IPS-20b (cell line): ENCODE data around the gene REXO2.
A peak's percentile ranks its signal among the peaks of the same experiment; 100 is the strongest.

ENCODE experiments used
- H3K27ac ChIP-seq: one replicate; pipeline ENCODE4 v1.5.1; 2013; ENCODE audit warnings: low read length
- H3K27me3 ChIP-seq: 2 replicates; pipeline ENCODE4 v1.6.1; 2013; ENCODE audit warnings: mild to moderate bottlenecking, low read length, inconsistent platforms; ENCODE audit not compliant: insufficient read depth
- H3K36me3 ChIP-seq: 2 replicates; pipeline ENCODE4 v1.6.1; 2013; ENCODE audit warnings: low read depth, mild to moderate bottlenecking, inconsistent platforms, low read length, moderate library complexity; ENCODE audit not compliant: insufficient read depth
- H3K4me1 ChIP-seq: 2 replicates; pipeline ENCODE4 v1.6.1; 2013; ENCODE audit warnings: mild to moderate bottlenecking, control low read depth, inconsistent platforms, low read length, moderate library complexity; ENCODE audit not compliant: insufficient read depth
- H3K4me3 ChIP-seq: 2 replicates; pipeline ENCODE4 v1.5.1; 2013; ENCODE audit warnings: mild to moderate bottlenecking, low read length, inconsistent platforms
- H3K9ac ChIP-seq: 2 replicates; pipeline ENCODE4 v1.6.1; 2013; ENCODE audit warnings: low read depth, mild to moderate bottlenecking, inconsistent platforms, low read length, moderate library complexity
- H3K9me3 ChIP-seq: 2 replicates; pipeline ENCODE4 v1.6.1; 2013; ENCODE audit warnings: mild to moderate bottlenecking, low read depth, low read length, inconsistent platforms; ENCODE audit not compliant: insufficient read depth

REXO2 gene

GRCh38 chr11:114439229-114440120 is at the start of gene REXO2:
Gene REXO2, plus strand, starts transcription at chr11:114439467. Its CDS starts 62 bp downstream, at chr11:114439529.
- peaks cover 30% of the 10 kb centered on the region for H3K4me1 ChIP-seq

GRCh38 chr11:114392735-114393667 is 46.3 kb upstream of the REXO2 start:
- H3K4me3 ChIP-seq: no peak overlapping the region
- no peaks in the 10 kb centered on the region for H3K27me3 ChIP-seq
- H3K9me3 ChIP-seq: no peaks in the 10 kb centered on the region
- H3K36me3 ChIP-seq: no peaks in the 10 kb centered on the region
- H3K4me1 ChIP-seq: no peaks in the 10 kb centered on the region; the same call in 1 of the 2 replicates
- H3K9ac ChIP-seq: no peak overlapping the region
- H3K27ac ChIP-seq: no peak overlapping the region

More at GRCh38 chr11:114439229-114440120, at the start of gene REXO2:
- peaks cover 23% of the 10 kb centered on the region for H3K36me3 ChIP-seq
- no peaks in the 10 kb centered on the region for H3K9me3 ChIP-seq
- peak within 1 kb of the TSS; percentile 84 for H3K4me3 ChIP-seq
- H3K9ac ChIP-seq: peak within 1 kb of the TSS; percentile 78; the same call in 1 of the 2 replicates
- H3K27ac ChIP-seq: peak within 1 kb of the TSS; percentile 26
- no peaks in the 10 kb centered on the region for H3K27me3 ChIP-seq

- Histone ChIP-seq H3K9ac (no peak overlapping the region), H3K36me3 (no peaks in the 10 kb centered on the region), H3K9me3 (no peaks in the 10 kb centered on the region), H3K27ac (no peak overlapping the region), H3K4me1 (peaks cover 4% of the 10 kb centered on the region; the same call in 1 of the 2 replicates), H3K27me3 (no peaks in the 10 kb centered on the region), H3K4me3 (no peak overlapping the region)
Measured at GRCh38 chr11:114395736-114396135, 43.5 kb upstream of the REXO2 start.

- Histone ChIP-seq H3K4me1 (peaks cover 4% of the 10 kb centered on the region; the same call in 1 of the 2 replicates), H3K4me3 (no peak overlapping the region), H3K9ac (no peak overlapping the region), H3K9me3 (no peaks in the 10 kb centered on the region), H3K27me3 (no peaks in the 10 kb centered on the region), H3K36me3 (no peaks in the 10 kb centered on the region), H3K27ac (no peak overlapping the region)
Measured at GRCh38 chr11:114396916-114397315, 42.4 kb upstream of the REXO2 start.

DNA sequence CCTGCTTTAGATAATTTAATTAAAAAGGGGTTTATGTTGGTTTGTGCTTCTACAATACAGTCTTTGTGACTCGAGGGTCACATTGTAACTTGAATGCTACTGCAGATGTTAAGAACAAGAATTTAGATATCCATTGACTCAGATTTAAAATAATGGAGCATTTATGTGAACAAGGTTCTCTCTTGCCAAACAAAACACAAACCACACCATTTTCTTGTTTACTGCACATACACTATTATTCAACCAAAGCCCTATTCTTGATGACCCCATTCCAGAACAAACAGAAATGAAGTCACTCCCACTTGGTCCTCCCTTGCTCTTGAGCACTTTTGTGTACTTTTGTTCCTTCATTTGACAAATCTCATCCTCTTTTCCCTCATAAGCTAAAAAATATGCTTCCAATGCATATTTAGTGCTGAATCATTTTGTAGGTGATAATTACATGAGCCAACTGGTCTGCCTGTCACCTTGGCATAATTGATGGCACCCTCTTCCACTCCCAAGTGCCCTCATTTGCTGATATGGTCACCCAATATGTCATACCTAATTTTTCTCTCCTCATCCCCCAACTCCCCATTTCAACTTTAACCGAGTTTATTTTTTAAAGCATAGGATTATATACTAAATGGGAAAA is 41.8 kb upstream of the REXO2 start:
- Histone ChIP-seq H3K4me3 (no peak overlapping the region), H3K4me1 (peaks cover 4% of the 10 kb centered on the region; the same call in 1 of the 2 replicates), H3K27me3 (no peaks in the 10 kb centered on the region), H3K9ac (no peak overlapping the region), H3K36me3 (peaks cover under 1% of the 10 kb centered on the region; the same call in 1 of the 2 replicates), H3K9me3 (no peaks in the 10 kb centered on the region), H3K27ac (no peak overlapping the region)

DNA sequence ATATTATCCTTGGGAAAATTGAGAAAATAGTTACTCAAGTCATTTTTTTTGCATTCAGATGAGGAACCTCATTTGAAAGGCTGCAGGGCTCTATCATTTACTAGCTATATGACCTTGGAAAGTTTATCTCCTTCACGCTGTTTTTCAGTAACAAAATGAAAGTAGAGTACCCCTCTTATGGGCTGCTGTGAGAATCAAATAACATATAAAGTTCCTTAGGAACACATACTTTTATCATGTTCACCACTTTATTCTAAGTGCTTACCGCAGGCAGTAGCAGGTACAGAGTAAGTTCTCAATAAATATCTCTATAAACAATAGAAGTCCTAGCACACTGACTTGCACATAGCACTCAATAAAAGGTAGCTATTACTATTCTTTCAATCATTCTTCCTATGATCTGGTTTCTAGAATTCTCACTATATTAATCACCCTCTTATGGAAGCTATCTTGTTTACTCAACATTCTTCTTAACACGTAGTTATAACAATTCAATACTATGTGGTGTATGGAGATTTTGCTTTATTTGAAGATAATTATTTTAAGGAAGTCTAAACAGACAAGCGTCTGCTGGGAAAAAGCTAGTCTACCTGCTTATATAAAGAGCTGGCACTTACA is 40.9 kb upstream of the REXO2 start:
- H3K4me1 ChIP-seq: peaks cover 4% of the 10 kb centered on the region; the same call in 1 of the 2 replicates
- H3K36me3 ChIP-seq: peaks cover 10% of the 10 kb centered on the region
- no peak overlapping the region for H3K27ac ChIP-seq
- H3K4me3 ChIP-seq: peak overlapping the region; percentile 81; the same call in 1 of the 2 replicates
- peak overlapping the region; percentile 92; the same call in 1 of the 2 replicates for H3K9ac ChIP-seq
- no peaks in the 10 kb centered on the region for H3K9me3 ChIP-seq
- no peaks in the 10 kb centered on the region for H3K27me3 ChIP-seq

GRCh38 chr11:114399490-114400215 is 39.6 kb upstream of the REXO2 start:
- peaks cover 22% of the 10 kb centered on the region for H3K36me3 ChIP-seq
- peak overlapping the region; percentile 84 for H3K27ac ChIP-seq
- H3K4me3 ChIP-seq: peak overlapping the region; percentile 81
- H3K4me1 ChIP-seq: peaks cover 4% of the 10 kb centered on the region; the same call in 1 of the 2 replicates
- H3K27me3 ChIP-seq: no peaks in the 10 kb centered on the region
- no peaks in the 10 kb centered on the region for H3K9me3 ChIP-seq
- peak overlapping the region; percentile 92 for H3K9ac ChIP-seq

GRCh38 chr11:114400216-114400914 is 38.9 kb upstream of the REXO2 start, which contains the start of the genes C11orf71 and RBM7:
Gene C11orf71, minus strand, starts transcription at chr11:114400511. Its CDS starts 180 bp downstream, at chr11:114400331.
Gene RBM7, plus strand, starts transcription at chr11:114400666. Its CDS starts 6 bp downstream, at chr11:114400672.
- Histone ChIP-seq H3K27ac (peak within 1 kb of the TSS; percentile 84), H3K4me3 (peak within 1 kb of the TSS; percentile 81), H3K9ac (peak within 1 kb of the TSS; percentile 92), H3K27me3 (no peaks in the 10 kb centered on the region), H3K4me1 (peaks cover 4% of the 10 kb centered on the region; the same call in 1 of the 2 replicates), H3K36me3 (peaks cover 29% of the 10 kb centered on the region), H3K9me3 (no peaks in the 10 kb centered on the region)

- peak overlapping the region; percentile 81 for H3K4me3 ChIP-seq
- H3K36me3 ChIP-seq: peaks cover 34% of the 10 kb centered on the region
- peaks cover 4% of the 10 kb centered on the region; the same call in 1 of the 2 replicates for H3K4me1 ChIP-seq
- H3K27ac ChIP-seq: peak overlapping the region; percentile 84
- H3K27me3 ChIP-seq: no peaks in the 10 kb centered on the region
- H3K9ac ChIP-seq: peak overlapping the region; percentile 92
- H3K9me3 ChIP-seq: no peaks in the 10 kb centered on the region
Measured at GRCh38 chr11:114400915-114401223, 38.4 kb upstream of the REXO2 start.

GRCh38 chr11:114401311-114401710 is 38.0 kb upstream of the REXO2 start:
- Histone ChIP-seq H3K9me3 (no peaks in the 10 kb centered on the region), H3K4me3 (peak overlapping the region; percentile 81), H3K27ac (peak overlapping the region; percentile 42), H3K9ac (peak overlapping the region; percentile 92), H3K36me3 (peaks cover 38% of the 10 kb centered on the region), H3K27me3 (no peaks in the 10 kb centered on the region), H3K4me1 (peaks cover 4% of the 10 kb centered on the region; the same call in 1 of the 2 replicates)
